ENCODE data around the gene ENOX2.

Gene ENOX2

GRCh38 chrX:130906776-130907175 lies 3.8 kb upstream of the ENOX2 start:
- TF ChIP-seq, protein P1, sequence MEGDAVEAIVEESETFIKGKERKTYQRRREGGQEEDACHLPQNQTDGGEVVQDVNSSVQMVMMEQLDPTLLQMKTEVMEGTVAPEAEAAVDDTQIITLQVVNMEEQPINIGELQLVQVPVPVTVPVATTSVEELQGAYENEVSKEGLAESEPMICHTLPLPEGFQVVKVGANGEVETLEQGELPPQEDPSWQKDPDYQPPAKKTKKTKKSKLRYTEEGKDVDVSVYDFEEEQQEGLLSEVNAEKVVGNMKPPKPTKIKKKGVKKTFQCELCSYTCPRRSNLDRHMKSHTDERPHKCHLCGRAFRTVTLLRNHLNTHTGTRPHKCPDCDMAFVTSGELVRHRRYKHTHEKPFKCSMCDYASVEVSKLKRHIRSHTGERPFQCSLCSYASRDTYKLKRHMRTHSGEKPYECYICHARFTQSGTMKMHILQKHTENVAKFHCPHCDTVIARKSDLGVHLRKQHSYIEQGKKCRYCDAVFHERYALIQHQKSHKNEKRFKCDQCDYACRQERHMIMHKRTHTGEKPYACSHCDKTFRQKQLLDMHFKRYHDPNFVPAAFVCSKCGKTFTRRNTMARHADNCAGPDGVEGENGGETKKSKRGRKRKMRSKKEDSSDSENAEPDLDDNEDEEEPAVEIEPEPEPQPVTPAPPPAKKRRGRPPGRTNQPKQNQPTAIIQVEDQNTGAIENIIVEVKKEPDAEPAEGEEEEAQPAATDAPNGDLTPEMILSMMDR (conservative IDR thresholded peaks at IDR 0.05; ENCODE audit: low read length), result no peak
- TF ChIP-seq EZH2phosphoT487 (IDR thresholded peaks at IDR 0.05; ENCODE audit: borderline replicate concordance), result no peak
- H3K9me3 ChIP-seq (ENCODE audit: insufficient read depth, low read depth, low read length), result no peaks in the 10 kb centered on the region
- no peaks in the 10 kb centered on the region for H4K20me1 ChIP-seq (ENCODE audit: insufficient read depth, low read length, poor library complexity, severe bottlenecking)
- H3K79me2 ChIP-seq (ENCODE audit: insufficient read depth, low read length), result peaks cover 7% of the 10 kb centered on the region; the same call in 1 of the 2 replicates
- no peaks in the 10 kb centered on the region for H3K27me3 ChIP-seq (ENCODE audit: insufficient read depth, low read length, poor library complexity, severe bottlenecking)
- H3K4me1 ChIP-seq (ENCODE audit: insufficient read depth, low read length, poor library complexity, severe bottlenecking), result peaks cover 4% of the 10 kb centered on the region
- H3K4me2 ChIP-seq (ENCODE audit: low read depth, low read length, poor library complexity, severe bottlenecking), result no peak overlapping the region
- no peak overlapping the region for H3K9ac ChIP-seq (ENCODE audit: low read depth, low read length, poor library complexity, severe bottlenecking)
- H3K9me2 ChIP-seq (replicated peaks; ENCODE audit: low read depth, low read length), result no peaks in the 10 kb centered on the region
- H3K4me3 ChIP-seq (ENCODE audit: low read length, poor library complexity, severe bottlenecking), result no peak overlapping the region
- H3F3A ChIP-seq (ENCODE audit: low read depth), result no peaks in the 10 kb centered on the region
- no peak overlapping the region for H2AFZ ChIP-seq (ENCODE audit: low read length)
- H3K36me3 ChIP-seq (ENCODE audit: insufficient read depth, low read length), result no peaks in the 10 kb centered on the region

- H3K9me2 ChIP-seq (replicated peaks; ENCODE audit: low read depth, low read length), result no peaks in the 10 kb centered on the region
- no peaks in the 10 kb centered on the region for H3F3A ChIP-seq (ENCODE audit: low read depth)
- H3K36me3 ChIP-seq (ENCODE audit: insufficient read depth, low read length), result no peaks in the 10 kb centered on the region
- H3K27me3 ChIP-seq (ENCODE audit: insufficient read depth, low read length, poor library complexity, severe bottlenecking), result no peaks in the 10 kb centered on the region
- peaks cover 10% of the 10 kb centered on the region; the same call in 1 of the 2 replicates for H3K79me2 ChIP-seq (ENCODE audit: insufficient read depth, low read length)
- H3K9me3 ChIP-seq (ENCODE audit: insufficient read depth, low read depth, low read length), result no peaks in the 10 kb centered on the region
- peak overlapping the region; percentile 70 for H3K4me2 ChIP-seq (ENCODE audit: low read depth, low read length, poor library complexity, severe bottlenecking)
- no peak for TF ChIP-seq EZH2phosphoT487 (IDR thresholded peaks at IDR 0.05; ENCODE audit: borderline replicate concordance)
- TF ChIP-seq, protein P1 (conservative IDR thresholded peaks at IDR 0.05; ENCODE audit: low read length), result no peak
- peaks cover 4% of the 10 kb centered on the region for H3K4me1 ChIP-seq (ENCODE audit: insufficient read depth, low read length, poor library complexity, severe bottlenecking)
- peak overlapping the region; percentile 82 for H3K9ac ChIP-seq (ENCODE audit: low read depth, low read length, poor library complexity, severe bottlenecking)
- H2AFZ ChIP-seq (ENCODE audit: low read length), result peak overlapping the region; percentile 86
- H4K20me1 ChIP-seq (ENCODE audit: insufficient read depth, low read length, poor library complexity, severe bottlenecking), result no peaks in the 10 kb centered on the region
- peak overlapping the region; percentile 86 for H3K4me3 ChIP-seq (ENCODE audit: low read length, poor library complexity, severe bottlenecking)
Measured at GRCh38 chrX:130902446-130902782, 595 bp downstream of the ENOX2 start.

DNA sequence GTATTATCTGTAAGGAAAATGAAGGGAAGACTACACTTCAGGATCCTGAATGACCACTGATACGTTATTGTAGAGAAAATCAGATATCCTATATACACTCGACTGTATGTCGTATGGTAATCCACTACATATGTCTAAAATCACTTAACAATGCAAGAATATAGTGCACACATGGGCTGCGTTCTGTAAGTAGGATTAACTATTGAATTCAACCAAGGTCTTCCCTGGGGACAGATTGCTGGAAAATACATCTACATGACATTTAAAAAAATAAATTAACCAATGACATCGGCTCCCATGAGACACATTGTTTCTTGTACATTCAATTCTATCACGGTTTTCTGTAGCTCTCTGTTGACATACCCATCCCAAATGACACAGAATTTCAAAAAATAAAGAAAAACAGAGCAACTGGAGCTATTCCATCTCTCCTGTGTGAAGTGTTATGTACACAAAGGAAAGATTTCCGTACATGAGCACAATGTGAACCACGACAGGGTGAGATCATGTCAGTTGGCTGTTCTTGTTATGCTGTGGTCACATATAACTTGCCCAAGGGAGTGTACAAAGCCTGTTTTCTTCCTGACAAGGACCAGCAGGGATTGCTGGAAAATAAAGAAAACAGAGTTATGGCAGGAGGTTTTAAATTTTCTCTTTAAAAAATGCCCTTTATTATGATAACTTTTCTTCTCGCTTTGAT lies 6.1 kb downstream of the ENOX2 start:
- Histone ChIP-seq H3K9me3 (ENCODE audit: insufficient read depth, low read depth, low read length) (no peaks in the 10 kb centered on the region), H3K4me1 (ENCODE audit: insufficient read depth, low read length, poor library complexity, severe bottlenecking) (no peaks in the 10 kb centered on the region), H3K79me2 (ENCODE audit: insufficient read depth, low read length) (peaks cover 4% of the 10 kb centered on the region; the same call in 1 of the 2 replicates), H3K4me2 (ENCODE audit: low read depth, low read length, poor library complexity, severe bottlenecking) (no peak overlapping the region), H2AFZ (ENCODE audit: low read length) (no peak overlapping the region), H3K9ac (ENCODE audit: low read depth, low read length, poor library complexity, severe bottlenecking) (no peak overlapping the region), H3K4me3 (ENCODE audit: low read length, poor library complexity, severe bottlenecking) (no peak overlapping the region), H4K20me1 (ENCODE audit: insufficient read depth, low read length, poor library complexity, severe bottlenecking) (no peaks in the 10 kb centered on the region), H3K27me3 (ENCODE audit: insufficient read depth, low read length, poor library complexity, severe bottlenecking) (no peaks in the 10 kb centered on the region), H3F3A (ENCODE audit: low read depth) (no peaks in the 10 kb centered on the region), H3K36me3 (ENCODE audit: insufficient read depth, low read length) (no peaks in the 10 kb centered on the region), H3K9me2 (replicated peaks; ENCODE audit: low read depth, low read length) (no peaks in the 10 kb centered on the region)
- TF ChIP-seq EZH2phosphoT487 (IDR thresholded peaks at IDR 0.05; ENCODE audit: borderline replicate concordance), result no peak
- TF ChIP-seq, protein P1 (conservative IDR thresholded peaks at IDR 0.05; ENCODE audit: low read length), result no peak
